ENCODE results near the gene DMD.
"Not testable (repeated sequence)": the region's sequence is repeated elsewhere in the genome, so short reads cannot be mapped to it uniquely, and the experiment has no call there.

DMD gene

GRCh38 chrX:31483336-31483735 is 1728.0 kb downstream of the DMD start:
- no peak for DNase-seq

- no peak for DNase-seq
These were observed 1730.7 kb downstream of the DMD start for GRCh38 chrX:31480696-31481095.

GRCh38 chrX:31471229-31471628 is 1740.1 kb downstream of the DMD start:
- no peak for DNase-seq

- DNase-seq = not testable (repeated sequence)
These were observed 1740.6 kb downstream of the DMD start for GRCh38 chrX:31470753-31471152.

GRCh38 chrX:31464306-31464915 is 1746.9 kb downstream of the DMD start:
- no peak for DNase-seq

GRCh38 chrX:31461266-31461665 is 1750.1 kb downstream of the DMD start:
- DNase-seq = no peak

GRCh38 chrX:31459361-31459760 is 1752.0 kb downstream of the DMD start:
- DNase-seq = no peak

- DNase-seq = no peak
These were observed 1761.4 kb downstream of the DMD start for GRCh38 chrX:31449965-31450364.

GRCh38 chrX:31449081-31449480 is 1762.3 kb downstream of the DMD start:
- DNase-seq = no peak

GRCh38 chrX:31445542-31445941 is 1765.8 kb downstream of the DMD start:
- no peak for DNase-seq

GRCh38 chrX:31443654-31444053 is 1767.7 kb downstream of the DMD start:
- no peak for DNase-seq

- DNase-seq = no peak
These were observed 1770.8 kb downstream of the DMD start for GRCh38 chrX:31440546-31440945.

- DNase-seq = no peak
These were observed 1774.9 kb downstream of the DMD start for GRCh38 chrX:31436424-31436823.

GRCh38 chrX:31435592-31435991 is 1775.8 kb downstream of the DMD start:
- no peak for DNase-seq

- no peak for DNase-seq
These were observed 1777.5 kb downstream of the DMD start for GRCh38 chrX:31433856-31434255.

- DNase-seq = no peak
These were observed 1781.4 kb downstream of the DMD start for GRCh38 chrX:31429915-31430314.

GRCh38 chrX:31423609-31424189 is 1787.7 kb downstream of the DMD start:
- DNase-seq = no peak

GRCh38 chrX:31421441-31421840 is 1789.9 kb downstream of the DMD start:
- no peak for DNase-seq

GRCh38 chrX:31420711-31421151 is 1790.6 kb downstream of the DMD start:
- DNase-seq = no peak

GRCh38 chrX:31420302-31420701 is 1791.0 kb downstream of the DMD start:
- DNase-seq = no peak

- no peak for DNase-seq
These were observed 1814.2 kb downstream of the DMD start for GRCh38 chrX:31397119-31397518.

GRCh38 chrX:31392513-31392912 is 1818.8 kb downstream of the DMD start:
- DNase-seq = no peak

GRCh38 chrX:31388946-31389345 is 1822.4 kb downstream of the DMD start:
- DNase-seq = no peak

- no peak for DNase-seq
These were observed 1826.9 kb downstream of the DMD start for GRCh38 chrX:31384471-31384870.

- DNase-seq = no peak
These were observed 1827.4 kb downstream of the DMD start for GRCh38 chrX:31383991-31384390.

Data from activated T-cell treated with anti-CD3 and anti-CD28 coated beads, Interleukin-2, amount 50 U/mL, for 48 hours (primary cell).